Mammary epithelial cell (primary cell): ENCODE results near the gene SLC8A1.

Source experiments
- EZH2 ChIP-seq: IDR thresholded peaks from 2 replicates; pipeline ENCODE4 v1.6.1; 2012; ENCODE audit warnings: low read length, inconsistent platforms, borderline replicate concordance
- TF ChIP-seq, protein P1 (sequence below), 2 donors: IDR thresholded peaks in 1 of 2; conservative IDR thresholded peaks in 1 of 2; 2 replicates each; pipeline ENCODE4 v1.5.1; 2011 to 2012; ENCODE audit warnings: inconsistent platforms in 2 of 2, low read length in 2 of 2, mild to moderate bottlenecking in 2 of 2, control low read depth in 1 of 2, low read depth in 1 of 2; ENCODE audit not compliant: insufficient read depth in 1 of 2; ENCODE audit errors: extremely low read depth in 1 of 2

DNA sequence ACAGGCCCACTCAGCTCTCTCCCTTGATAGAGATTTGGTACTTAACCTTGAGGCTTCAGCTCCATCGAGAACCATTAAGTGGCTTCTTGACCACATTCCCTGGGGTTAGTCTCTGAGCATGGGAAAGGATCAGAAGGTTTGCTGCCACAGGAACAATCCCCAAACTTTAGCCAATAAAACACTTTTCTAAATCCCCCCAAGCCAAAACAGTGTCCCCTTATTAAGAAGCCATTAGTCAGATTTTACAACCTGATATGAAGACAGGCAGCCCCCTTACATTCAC lies 37.7 kb upstream of the SLC8A1 start:
- TF ChIP-seq, protein P1, sequence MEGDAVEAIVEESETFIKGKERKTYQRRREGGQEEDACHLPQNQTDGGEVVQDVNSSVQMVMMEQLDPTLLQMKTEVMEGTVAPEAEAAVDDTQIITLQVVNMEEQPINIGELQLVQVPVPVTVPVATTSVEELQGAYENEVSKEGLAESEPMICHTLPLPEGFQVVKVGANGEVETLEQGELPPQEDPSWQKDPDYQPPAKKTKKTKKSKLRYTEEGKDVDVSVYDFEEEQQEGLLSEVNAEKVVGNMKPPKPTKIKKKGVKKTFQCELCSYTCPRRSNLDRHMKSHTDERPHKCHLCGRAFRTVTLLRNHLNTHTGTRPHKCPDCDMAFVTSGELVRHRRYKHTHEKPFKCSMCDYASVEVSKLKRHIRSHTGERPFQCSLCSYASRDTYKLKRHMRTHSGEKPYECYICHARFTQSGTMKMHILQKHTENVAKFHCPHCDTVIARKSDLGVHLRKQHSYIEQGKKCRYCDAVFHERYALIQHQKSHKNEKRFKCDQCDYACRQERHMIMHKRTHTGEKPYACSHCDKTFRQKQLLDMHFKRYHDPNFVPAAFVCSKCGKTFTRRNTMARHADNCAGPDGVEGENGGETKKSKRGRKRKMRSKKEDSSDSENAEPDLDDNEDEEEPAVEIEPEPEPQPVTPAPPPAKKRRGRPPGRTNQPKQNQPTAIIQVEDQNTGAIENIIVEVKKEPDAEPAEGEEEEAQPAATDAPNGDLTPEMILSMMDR (conservative IDR thresholded peaks at IDR 0.05 in 1 of 2, IDR thresholded peaks at IDR 0.05 in 1 of 2; ENCODE audit: extremely low read depth in 1 of 2, insufficient read depth in 1 of 2, low read depth in 1 of 2, low read length in 2 of 2): no peak
- no peak for TF ChIP-seq EZH2
